Measurements from ENCODE around the gene PEMT.

Gene PEMT

DNA sequence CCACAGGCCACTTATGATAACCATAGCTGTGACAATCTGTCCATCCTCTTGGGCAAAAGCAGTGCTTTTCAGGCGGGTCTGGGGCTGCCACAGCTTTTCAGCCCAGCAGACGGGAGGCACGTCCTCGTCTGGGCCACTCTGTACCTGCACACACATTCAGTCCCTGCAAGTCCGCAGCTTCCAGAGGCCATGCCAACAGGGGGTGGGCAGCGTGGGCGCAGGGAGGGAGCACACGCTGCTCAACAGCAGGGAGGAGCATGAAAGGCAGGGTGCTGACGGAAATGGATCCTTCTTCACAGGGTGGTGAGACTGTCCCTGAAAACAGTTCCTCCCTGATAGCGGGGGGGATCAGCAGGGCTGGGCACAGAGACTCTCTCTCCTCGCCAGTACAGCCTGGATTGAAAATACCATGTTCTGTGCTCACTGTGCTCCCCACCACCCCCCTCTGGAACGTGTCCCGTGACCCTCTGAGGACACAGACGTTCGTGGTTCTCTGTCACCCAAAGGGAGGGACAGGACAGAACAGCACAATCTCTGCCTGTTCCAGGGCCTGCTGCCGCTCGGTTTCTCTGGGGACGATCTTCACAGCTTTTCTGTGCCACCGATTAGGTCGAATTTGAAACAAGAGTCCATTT is 41.7 kb downstream of the PEMT start:
- DNase-seq: no peak

GRCh38 chr17:17548044-17548443 is 43.5 kb downstream of the PEMT start:
- no peak for DNase-seq

DNA sequence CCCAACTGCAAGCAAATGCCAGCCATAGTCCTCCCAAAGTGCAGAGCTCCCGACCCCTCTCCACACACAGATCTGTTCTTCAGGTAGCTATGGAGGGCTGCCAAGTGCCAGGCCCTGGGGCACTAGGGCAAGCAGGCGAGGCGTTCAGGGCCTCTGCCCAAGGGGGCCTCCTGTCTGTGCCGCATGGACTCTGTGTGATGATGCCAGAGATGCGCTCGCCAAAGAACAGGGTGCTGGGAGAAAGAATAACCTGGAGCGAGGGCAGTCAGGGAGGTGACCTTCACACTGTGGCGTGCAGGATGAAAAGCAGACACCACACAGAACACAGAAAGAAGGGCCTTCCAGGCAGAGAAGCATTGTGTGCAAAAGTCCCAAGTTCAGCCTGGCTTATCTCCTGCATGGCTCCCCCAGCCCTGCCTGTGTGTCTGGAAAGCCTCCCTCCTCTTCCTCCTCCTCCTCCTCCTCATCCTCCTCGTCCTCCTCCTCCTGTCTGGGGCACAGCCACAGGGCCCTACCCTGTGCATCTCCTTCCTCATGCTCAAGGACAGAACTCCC is 44.2 kb downstream of the PEMT start:
- DNase-seq: no peak

GRCh38 chr17:17546399-17547185 is 44.9 kb downstream of the PEMT start:
- DNase-seq: no peak

- DNase-seq: no peak
Observed at GRCh38 chr17:17545984-17546383, 45.5 kb downstream of the PEMT start.

DNA sequence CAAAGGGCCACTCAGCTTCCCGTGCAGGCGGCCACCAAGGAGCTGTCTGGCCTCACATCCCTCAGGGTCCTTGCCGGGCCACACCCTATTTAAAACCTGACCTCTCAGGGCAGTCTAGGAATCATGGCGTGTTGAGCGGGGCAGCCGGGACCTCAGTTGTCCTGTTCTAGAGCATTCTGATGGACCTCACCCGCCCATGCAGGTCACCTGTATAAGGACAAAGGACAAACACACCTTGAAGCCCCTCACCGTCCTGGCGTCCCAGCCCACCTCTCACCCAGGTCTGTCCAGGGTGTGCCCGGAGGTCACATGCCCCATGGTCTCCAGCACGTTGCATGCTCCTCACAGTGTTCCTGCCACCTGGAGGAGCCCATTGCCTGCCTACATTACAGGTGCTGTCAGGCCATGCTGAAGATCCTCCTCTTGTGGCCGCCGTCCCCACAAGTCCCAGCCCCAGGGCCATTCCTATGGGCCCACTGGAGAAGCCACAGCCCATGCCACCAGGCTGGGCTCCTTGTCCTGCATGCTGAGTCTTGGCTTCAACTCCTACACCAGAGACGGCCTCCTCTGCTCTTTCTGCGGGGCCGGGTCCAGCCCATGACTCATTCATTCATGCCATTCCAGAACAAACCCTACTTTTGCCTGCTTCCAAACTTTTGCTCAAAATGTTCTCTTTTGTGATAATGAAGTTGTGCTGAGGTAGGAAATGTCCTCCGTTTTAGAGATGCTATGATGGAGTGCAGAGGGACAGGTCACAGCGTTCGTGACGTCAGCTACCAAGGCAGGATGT is 46.3 kb downstream of the PEMT start:
- no peak for DNase-seq

- DNase-seq: no peak
Observed at GRCh38 chr17:17542906-17543635, 48.4 kb downstream of the PEMT start.

DNA sequence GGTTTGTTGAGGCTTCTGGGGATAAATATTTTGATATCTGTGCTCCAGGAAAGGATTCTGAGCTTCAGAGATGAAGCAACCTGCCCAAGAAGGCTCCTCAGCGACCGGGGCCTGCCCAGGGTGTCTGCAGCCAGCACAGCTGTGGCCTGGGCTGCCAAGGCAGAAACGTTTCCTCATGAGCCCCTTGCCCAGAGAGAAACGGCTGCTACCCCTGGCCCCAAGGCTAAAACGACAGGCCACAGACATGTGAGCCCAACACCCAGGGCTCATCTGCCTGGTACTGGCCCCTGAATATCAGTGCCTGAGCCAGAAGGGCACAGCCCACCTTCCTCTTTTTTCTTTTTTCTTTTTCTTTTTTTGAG is 49.9 kb downstream of the PEMT start:
- DNase-seq: no peak

DNA sequence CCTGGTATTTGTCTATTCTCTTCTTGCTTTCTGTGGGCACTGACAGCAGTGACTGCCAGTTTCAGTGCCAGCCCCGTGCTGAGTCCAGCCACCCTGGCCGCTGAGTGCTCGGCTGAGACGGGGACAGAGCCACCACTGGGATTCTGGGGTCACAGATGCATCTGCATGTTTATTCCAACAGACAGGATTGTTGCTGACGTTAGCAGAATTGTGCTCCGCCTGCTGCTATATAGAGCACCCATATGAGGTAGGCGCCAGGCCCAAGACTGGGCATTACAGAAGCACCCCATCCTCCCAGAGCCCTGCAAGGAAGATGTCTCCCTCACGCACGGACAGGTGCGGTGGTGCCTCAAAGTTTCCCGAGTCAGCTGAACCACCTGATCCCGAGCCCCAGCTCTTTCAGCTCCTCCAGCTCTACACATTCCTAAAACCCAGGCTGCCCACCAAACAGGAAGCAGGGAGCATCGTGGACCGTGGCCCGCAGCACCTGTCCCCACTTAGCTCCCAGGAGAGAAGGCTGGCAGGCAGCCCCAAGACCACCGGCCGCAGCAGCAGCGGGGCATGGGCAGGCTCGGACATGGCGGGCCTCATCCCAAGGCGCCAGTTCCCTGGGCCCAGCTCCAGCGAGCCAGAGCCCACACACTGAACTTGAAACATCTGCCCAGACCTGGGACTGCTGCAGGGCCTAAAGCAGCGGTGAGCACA is 50.4 kb downstream of the PEMT start:
- no peak for DNase-seq

GRCh38 chr17:17540278-17540906 is 51.1 kb downstream of the PEMT start:
- no peak for DNase-seq

DNA sequence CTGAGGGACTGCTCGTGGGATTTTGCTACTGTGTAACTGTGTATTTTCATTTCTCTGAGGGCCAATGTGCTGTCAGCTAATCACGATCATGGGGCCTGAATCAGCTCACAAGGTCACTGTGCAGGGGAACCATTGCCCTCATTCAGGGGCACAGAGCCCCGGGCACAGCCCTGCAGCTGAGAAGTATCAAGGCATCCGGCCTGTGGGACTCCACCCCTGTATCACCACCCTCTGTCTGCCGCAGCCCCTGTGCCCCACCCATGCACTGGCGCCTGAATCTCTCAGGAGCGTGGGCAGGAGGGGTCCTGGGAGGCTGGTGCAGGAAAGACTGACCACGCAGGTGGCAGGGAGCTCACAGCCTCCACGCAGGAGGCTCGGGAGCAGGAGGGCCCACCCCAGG is 51.9 kb downstream of the PEMT start:
- DNase-seq: no peak

GRCh38 chr17:17538417-17539391 is 52.8 kb downstream of the PEMT start:
- DNase-seq: no peak

- DNase-seq: no peak
Observed at GRCh38 chr17:17537311-17538099, 54.0 kb downstream of the PEMT start.

GRCh38 chr17:17536702-17537101 is 54.8 kb downstream of the PEMT start:
- no peak for DNase-seq

DNA sequence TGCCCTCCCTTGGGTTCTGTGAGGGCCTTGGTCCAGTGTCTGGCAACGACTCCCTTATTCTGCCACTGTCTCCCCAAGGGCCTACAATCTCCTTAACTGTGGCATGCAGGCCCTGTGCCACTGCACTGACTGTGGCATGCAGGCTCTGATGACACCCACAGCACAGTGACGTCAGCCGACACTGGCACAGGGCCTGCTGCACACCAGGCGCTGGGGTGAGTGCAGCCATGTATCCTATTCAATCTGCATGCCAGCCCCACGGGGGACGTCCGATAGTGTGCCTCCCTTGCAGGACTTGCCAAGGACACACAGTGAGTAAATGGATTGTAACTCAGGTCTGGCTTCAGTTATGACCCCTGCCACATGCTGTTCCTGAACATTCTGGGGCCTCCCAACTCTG is 55.6 kb downstream of the PEMT start:
- DNase-seq: no peak

DNA sequence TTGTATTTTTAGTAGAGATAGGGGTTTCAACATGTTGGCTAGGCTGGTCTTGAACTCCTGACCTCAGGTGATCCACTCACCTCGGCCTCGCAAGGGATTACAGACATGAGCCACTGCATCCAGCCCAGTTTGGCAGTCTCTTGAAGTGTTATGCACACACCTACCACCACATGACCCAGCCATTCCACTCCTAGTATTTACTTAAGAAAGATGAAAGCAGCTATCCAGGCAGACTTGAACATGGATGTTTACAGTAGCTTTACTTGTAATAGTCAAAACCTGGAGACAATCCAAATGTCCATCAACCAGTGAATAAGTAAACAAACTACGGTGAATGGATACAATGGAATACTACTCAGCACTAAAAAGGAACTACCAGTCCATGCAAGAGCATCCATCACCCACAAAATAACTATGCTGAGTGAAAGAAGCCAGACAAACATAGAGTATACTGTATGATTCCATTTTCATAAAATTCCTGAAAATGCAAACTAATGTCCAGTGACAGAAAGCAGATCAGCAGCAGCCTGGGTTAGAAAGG is 57.5 kb downstream of the PEMT start:
- DNase-seq: no peak

- no peak for DNase-seq
Observed at GRCh38 chr17:17532991-17533390, 58.5 kb downstream of the PEMT start.

- no peak for DNase-seq
Observed at GRCh38 chr17:17531156-17531555, 60.4 kb downstream of the PEMT start.
